Measurements from ENCODE around the gene EFCAB6. TPM values are rescaled to one million over a fixed set of nuclear protein-coding genes. Genes with fewer than 3 reads are reported as not detected.

Gene EFCAB6
- total RNA-seq, 1 experiment from 2014 or later: not detected

DNA sequence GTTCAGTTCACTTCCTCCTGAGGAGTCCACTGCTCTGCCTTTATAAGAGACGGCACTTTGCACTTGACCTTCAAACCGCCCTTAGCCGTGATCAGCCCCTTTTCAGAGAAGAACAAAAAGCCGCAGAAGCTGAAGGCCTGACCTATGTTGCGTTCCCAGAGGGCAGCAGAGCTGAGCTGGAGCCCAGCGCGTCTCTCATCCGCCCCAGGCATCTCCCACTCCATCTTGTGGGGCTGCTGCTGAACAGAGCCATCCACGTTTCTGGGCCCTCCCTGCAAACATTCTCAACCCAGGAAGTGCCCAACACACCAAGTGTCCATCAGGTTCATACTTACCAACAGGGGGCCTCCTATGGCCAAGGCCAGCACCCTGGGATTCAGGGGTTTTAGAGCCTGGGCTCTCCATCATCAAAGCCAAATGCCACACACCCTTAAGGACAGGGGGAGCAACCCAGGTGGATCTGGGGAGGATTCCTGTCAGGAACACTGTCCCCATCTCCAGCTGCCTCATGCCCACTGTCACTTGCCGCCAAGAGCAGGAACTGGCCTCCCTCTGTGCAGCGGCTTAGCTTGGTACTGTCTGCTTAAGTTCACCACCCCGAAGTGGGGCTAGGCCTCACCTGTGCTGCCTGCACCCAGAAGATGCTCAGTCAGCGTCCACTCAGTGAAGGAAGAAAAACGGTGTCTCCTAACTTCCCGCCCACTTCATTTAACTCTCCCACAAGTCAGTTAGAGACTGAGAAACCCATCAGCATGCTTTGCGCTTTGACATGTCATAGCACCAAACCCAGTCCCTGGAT lies 16.0 kb upstream of the EFCAB6 start:
- H3K9me3 ChIP-seq: no peaks in the 10 kb centered on the region
- ChIA-PET CTCF (interaction anchor here (0.6 to 0.7 kb wide), 2 partner anchors 109 to 599 kb away, joined by 3 read pairs; no protein-coding TSS in a partner anchor), POLR2A (no interaction called here)
- intact Hi-C loops (cut with micrococcal nuclease; ENCODE audit: unreplicated experiment): loop anchor here (10.0 kb wide), 1 partner anchor 443 kb away; no protein-coding TSS in a partner anchor
- no TSS peak for BruUV-seq (replicated peaks)
- no peak for DNase-seq
- TF ChIP-seq, protein P1, sequence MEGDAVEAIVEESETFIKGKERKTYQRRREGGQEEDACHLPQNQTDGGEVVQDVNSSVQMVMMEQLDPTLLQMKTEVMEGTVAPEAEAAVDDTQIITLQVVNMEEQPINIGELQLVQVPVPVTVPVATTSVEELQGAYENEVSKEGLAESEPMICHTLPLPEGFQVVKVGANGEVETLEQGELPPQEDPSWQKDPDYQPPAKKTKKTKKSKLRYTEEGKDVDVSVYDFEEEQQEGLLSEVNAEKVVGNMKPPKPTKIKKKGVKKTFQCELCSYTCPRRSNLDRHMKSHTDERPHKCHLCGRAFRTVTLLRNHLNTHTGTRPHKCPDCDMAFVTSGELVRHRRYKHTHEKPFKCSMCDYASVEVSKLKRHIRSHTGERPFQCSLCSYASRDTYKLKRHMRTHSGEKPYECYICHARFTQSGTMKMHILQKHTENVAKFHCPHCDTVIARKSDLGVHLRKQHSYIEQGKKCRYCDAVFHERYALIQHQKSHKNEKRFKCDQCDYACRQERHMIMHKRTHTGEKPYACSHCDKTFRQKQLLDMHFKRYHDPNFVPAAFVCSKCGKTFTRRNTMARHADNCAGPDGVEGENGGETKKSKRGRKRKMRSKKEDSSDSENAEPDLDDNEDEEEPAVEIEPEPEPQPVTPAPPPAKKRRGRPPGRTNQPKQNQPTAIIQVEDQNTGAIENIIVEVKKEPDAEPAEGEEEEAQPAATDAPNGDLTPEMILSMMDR (IDR thresholded peaks at IDR 0.05; ENCODE audit: insufficient read depth in 1 of 2, low read depth in 1 of 2, low read length in 1 of 2, severe bottlenecking in 1 of 2, unreplicated experiment in 1 of 2): no peak
- no peaks in the 10 kb centered on the region for H3K4me1 Mint-ChIP-seq (ENCODE audit: low read depth, unreplicated experiment)
- H3K27ac Mint-ChIP-seq (ENCODE audit: unreplicated experiment): no peak overlapping the region
- H3K36me3 ChIP-seq (ENCODE audit: control insufficient read depth, insufficient read depth, low read length): no peaks in the 10 kb centered on the region
- H3K4me3 ChIP-seq (ENCODE audit: low read depth, low read length): no peak overlapping the region
- H3K27me3 ChIP-seq (replicated peaks; ENCODE audit: control insufficient read depth, insufficient read depth, low read length): no peaks in the 10 kb centered on the region; the same call in 1 of the 2 replicates
- no peaks in the 10 kb centered on the region for H3K9me3 Mint-ChIP-seq (ENCODE audit: unreplicated experiment)
- peaks cover 8% of the 10 kb centered on the region; the same call in 1 of the 2 replicates for H3K4me1 ChIP-seq
- peaks cover 28% of the 10 kb centered on the region for H3K27me3 Mint-ChIP-seq (ENCODE audit: insufficient read depth, unreplicated experiment)
- no peaks in the 10 kb centered on the region for H3K36me3 Mint-ChIP-seq (ENCODE audit: insufficient read depth, unreplicated experiment)
- H3K4me3 Mint-ChIP-seq (ENCODE audit: unreplicated experiment): no peak overlapping the region

DNA sequence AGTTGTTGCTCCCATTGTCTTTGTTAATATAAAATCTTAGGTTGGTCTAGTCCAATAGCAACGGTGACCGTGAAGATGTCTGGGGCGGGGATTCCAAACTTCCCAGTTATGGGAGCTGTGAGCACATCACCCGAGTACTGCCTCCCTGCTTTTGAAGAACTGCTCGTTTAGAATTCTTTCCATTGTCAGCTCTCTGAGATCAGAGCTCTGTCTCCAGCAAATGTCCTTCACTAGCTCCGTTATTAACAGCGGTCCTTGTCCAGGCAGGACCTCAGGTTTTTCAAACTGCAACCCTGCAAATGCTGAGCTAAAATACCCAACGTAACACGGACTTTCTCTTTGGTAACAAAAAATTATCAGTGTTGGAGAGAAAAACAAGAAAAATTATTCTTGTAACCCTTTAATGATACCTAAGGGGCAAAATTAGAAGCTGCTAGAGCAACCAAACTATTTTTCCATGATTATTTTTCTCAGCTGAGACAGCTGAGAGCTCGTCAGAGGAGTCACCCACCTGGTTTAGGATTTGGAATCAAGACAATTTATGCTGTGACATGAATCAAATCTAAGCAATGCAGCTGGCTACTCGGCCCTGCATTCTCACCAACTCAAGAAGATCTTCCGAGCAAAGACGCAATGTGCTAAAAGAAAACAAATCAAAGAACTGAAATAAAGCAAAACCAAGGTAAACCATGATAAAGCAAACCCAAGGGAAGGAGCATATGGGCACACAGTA lies 15.1 kb upstream of the EFCAB6 start:
- Mint-ChIP-seq H3K9me3 (ENCODE audit: unreplicated experiment) (no peaks in the 10 kb centered on the region), H3K4me1 (ENCODE audit: low read depth, unreplicated experiment) (no peaks in the 10 kb centered on the region), H3K4me3 (ENCODE audit: unreplicated experiment) (no peak overlapping the region), H3K36me3 (ENCODE audit: insufficient read depth, unreplicated experiment) (no peaks in the 10 kb centered on the region), H3K27ac (ENCODE audit: unreplicated experiment) (no peak overlapping the region), H3K27me3 (ENCODE audit: insufficient read depth, unreplicated experiment) (peaks cover 25% of the 10 kb centered on the region)
- DNase-seq: no peak
- Histone ChIP-seq H3K9me3 (no peaks in the 10 kb centered on the region), H3K4me1 (peaks cover 8% of the 10 kb centered on the region; the same call in 1 of the 2 replicates), H3K27me3 (replicated peaks; ENCODE audit: control insufficient read depth, insufficient read depth, low read length) (no peaks in the 10 kb centered on the region; the same call in 1 of the 2 replicates), H3K4me3 (ENCODE audit: low read depth, low read length) (no peak overlapping the region), H3K36me3 (ENCODE audit: control insufficient read depth, insufficient read depth, low read length) (no peaks in the 10 kb centered on the region)
- no TSS peak for BruUV-seq (replicated peaks)
- POLR2A ChIA-PET: interaction anchor here (0.6 kb wide), 1 partner anchor 15 kb away, joined by 5 read pairs; the partner anchor contains the start of gene EFCAB6
- TF ChIP-seq, protein P1 (IDR thresholded peaks at IDR 0.05; ENCODE audit: insufficient read depth in 1 of 2, low read depth in 1 of 2, low read length in 1 of 2, severe bottlenecking in 1 of 2, unreplicated experiment in 1 of 2): no peak
- CTCF ChIA-PET: interaction anchor here (0.7 to 1.0 kb wide), 2 partner anchors 110 to 119 kb away, joined by 3 to 5 read pairs; no protein-coding TSS in a partner anchor
- intact Hi-C loops (cut with micrococcal nuclease; ENCODE audit: unreplicated experiment): loop anchor here (10.0 kb wide), 1 partner anchor 442 kb away; no protein-coding TSS in a partner anchor

Measured in Caco-2 (cell line).